GM19239 (cell line): ENCODE results near the gene SDCCAG8.

Source experiments
- DNase-seq: peaks from one replicate; pipeline ENCODE4 v3.0.0; 2011; ENCODE audit warnings: low spot score; ENCODE audit not compliant: insufficient read length
- FAIRE-seq: peaks from 2 replicates; lab custom pipeline; 2011; peaks lifted over from hg19 to GRCh38; lab: Jason Lieb, UNC

Gene SDCCAG8

GRCh38 chr1:243493156-243494129 is 237.6 kb downstream of the SDCCAG8 start:
- DNase-seq (no peak), FAIRE-seq (no peak)

DNA sequence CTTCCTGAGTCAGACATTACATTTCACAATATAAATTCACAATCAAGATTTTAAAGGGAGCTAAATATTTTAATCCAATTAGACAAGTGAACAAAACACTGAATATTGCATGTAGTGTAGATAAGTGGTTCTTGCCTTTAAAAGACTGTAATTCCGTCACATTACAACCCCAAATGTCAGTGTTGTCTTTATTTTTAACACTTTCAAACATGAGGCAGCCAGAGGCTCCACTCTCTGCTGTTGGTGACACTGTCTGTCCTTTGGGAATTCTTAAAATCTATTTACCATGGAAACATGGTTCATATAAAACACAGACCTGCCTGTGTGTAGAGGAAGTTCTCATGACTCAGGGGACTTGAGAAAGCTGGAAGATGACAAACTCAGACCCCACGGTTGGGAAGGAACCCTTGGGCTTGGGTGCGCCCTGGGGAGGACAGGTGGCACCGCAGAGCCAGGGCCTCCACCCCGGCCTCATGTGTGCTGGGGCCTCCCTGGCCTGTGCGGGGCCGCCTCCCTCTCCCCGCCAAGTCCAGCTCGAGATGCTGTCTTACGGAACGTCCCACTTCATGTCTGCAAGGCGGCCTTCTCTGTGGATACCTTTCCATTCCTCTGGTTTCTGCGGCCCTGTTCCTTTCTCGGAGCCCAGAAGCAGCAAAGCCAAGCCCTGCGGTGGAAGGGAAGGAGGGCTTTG is 239.0 kb downstream of the SDCCAG8 start:
- FAIRE-seq = no peak
- DNase-seq = no peak

DNA sequence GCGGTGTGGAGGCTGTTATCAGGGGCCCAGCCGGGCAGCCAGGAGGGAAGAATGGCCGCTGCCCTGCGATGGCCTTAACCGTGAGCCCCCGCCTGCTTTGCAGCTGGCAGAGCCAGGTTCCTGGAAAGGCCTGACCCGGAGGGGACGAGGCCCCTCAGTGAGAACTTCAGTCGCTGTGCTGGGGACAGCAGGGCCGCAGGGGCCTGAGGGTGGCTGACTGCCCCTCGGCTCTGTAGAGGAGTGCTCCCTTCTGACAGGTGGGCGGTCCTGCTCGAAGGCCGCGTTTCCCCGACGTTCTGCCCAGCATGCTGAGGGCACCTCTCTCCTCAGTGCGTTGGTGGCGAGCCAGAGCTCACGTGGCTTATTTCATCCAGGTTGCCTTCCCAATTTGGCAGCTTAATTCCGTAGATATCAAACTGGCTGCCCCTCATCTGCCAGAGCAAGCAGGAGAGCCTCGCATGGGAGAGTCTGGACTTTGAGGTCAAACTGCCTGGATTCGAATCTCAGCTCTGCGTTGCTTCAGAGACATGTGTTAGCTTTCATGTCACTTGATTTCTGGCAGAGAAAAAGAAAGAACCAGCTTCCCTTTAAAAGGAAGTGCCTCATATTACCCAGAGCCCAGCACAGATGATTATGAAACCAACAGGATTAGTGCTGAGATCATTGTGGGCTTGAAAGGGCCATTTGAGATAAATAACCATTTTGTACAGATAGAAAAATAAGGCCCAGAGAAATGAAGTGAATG is 239.8 kb downstream of the SDCCAG8 start:
- DNase-seq (no peak), FAIRE-seq (no peak)

- no peak for FAIRE-seq
- no peak for DNase-seq
Observed at GRCh38 chr1:243496187-243496646, 240.4 kb downstream of the SDCCAG8 start.

DNA sequence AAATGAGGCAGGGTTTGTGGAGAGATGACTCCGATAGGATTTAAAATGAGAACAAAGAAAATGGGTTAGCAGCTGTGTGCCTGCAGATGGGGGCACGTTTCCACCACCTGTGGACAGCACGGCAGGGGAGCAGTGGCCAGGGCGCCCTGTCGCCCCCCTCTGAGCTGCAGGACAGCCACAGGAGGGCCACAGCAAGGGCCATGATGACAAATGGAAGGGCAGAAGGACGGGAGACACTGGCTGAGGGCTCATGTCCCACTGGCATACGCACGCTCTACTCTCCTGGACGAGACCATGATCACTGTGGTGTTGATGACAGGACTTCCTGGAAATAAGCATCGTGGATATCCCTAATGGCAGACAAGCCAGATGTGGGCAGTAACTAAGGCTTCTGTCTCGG is 241.0 kb downstream of the SDCCAG8 start:
- FAIRE-seq (no peak), DNase-seq (no peak)

- FAIRE-seq (no peak), DNase-seq (no peak)
Observed at GRCh38 chr1:243497939-243498681, 242.3 kb downstream of the SDCCAG8 start.

- FAIRE-seq = no peak
- DNase-seq = no peak
Observed at GRCh38 chr1:243499248-243499647, 243.4 kb downstream of the SDCCAG8 start.

DNA sequence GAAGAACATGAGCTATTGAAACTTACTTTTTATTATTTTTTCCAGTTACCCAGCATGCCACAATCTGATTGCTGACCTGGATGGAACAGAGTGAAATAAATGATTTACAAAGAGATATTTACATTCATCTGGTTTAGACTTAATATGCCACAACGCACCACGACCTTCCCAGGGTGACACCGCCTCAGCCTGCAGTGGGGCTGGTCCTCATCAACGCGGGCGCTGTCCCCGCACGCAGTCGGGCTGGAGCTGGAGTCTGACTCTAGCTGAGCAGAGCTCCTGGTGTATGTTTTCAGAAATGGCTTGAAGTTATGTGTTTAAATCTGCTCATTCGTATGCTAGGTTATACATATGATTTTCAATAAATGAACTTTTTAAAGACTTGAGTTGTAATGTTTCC is 243.9 kb downstream of the SDCCAG8 start:
- DNase-seq (no peak), FAIRE-seq (no peak)

DNA sequence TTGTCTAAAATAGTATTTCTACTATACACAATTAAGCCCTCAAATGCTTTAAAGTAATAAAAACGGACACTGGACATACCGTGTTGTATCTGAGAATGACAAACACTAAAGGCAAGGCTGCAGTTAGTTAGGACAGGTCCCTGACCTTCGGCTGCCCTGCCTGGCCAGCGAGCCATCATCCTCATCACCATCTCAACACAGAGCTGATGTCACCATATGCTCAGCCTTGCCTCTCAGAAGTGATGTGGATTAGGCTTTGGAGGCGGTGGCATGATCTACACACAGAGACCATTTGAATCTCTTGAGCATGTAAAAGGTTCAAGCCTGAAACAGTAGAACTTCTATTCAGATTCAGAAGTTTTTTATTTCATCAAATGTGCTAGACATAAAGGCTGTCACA is 244.7 kb downstream of the SDCCAG8 start:
- FAIRE-seq = no peak
- no peak for DNase-seq

DNA sequence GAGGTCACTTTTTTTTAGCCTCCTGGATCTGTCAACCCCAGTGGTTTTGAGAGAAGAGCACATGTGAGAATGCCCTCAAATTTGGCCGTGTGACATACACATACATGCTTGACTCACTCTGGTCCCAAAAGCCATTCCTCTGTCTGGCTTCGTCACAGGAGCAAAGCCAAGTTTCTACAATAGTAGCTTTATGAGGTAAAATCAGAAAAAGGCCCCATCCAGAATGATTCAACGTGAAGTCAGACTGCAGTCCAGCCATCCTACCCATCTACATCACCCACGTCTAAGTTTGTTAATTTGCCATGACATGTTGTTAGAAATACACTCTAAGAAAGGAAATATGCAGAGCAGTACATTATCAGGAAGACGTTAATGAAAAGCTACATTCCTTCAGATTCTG is 245.2 kb downstream of the SDCCAG8 start:
- DNase-seq (no peak), FAIRE-seq (no peak)

DNA sequence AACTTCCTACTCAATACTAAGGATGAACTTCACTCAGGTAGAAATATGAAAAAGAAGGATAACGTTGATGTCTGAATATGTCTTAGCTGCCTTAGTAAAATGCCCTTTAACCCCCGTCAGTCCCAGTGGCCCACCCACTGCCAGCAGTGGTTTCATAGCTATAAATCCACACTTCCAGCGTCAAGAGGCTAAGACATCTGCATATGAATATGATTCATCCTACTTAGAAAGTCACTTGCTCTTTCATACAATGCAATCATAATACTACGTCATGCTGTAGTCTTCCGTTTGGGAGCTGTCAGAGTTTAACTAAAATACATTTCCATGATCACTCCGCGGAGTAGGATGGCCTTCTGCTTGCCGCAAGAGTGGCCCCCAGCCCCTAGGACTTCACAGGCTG is 247.3 kb downstream of the SDCCAG8 start:
- FAIRE-seq = no peak
- no peak for DNase-seq

- DNase-seq (no peak), FAIRE-seq (peak; percentile 57)
Observed at GRCh38 chr1:243505986-243506689, 250.3 kb downstream of the SDCCAG8 start.

GRCh38 chr1:243507001-243507671 is 251.3 kb downstream of the SDCCAG8 start:
- no peak for FAIRE-seq
- no peak for DNase-seq

DNA sequence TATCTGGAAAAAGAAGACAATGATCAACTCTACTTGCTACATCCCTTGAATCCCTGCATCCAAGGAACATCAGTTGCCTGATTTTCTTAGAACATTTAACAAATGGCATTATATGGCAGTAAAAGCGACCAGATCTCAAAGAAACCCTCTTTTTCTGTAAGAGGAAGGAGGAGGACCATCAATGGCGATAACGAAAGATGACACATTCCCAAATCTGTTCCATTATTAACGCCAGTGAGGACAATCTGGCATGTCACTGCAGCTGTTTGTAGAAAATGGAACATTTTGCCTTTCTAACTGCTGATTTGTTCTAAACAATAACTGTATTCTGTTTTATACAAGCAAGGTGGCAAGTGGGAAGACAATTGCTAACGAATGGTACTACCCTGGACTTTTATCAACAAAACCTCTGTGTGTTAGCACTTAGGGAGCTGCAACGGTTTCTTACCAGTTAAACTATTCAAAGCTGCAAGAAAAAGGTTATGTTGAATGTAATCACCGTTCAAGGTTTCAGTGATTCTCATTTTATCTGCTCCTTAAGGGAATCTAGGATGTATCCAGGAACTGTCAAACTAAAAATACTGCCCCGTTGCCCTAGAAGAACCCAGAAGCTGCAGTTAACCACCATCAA is 251.9 kb downstream of the SDCCAG8 start:
- peak; percentile 35 for FAIRE-seq
- no peak for DNase-seq

DNA sequence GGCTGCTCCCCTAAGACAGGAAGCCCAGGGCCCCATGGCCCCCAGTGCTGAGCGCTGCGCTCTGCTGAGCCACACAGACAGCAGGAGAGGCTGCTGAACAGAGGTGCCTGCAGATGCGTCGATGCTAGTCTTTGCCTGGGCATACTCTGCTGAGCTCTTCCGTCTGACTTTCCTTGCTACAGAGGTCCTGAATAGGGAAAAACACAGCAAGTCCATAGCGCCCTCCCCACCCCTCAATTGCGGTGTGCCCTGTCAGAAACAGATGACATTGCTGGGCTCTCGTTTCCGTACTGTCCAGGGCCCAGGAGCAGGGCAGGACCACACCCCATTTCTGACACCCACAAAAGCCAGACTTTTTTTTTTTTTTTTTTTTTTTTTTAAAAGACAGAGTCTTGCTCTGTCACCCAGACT is 252.5 kb downstream of the SDCCAG8 start:
- no peak for DNase-seq
- FAIRE-seq = peak; percentile 66

GRCh38 chr1:243508943-243509342 is 253.1 kb downstream of the SDCCAG8 start:
- DNase-seq = no peak
- no peak for FAIRE-seq

DNA sequence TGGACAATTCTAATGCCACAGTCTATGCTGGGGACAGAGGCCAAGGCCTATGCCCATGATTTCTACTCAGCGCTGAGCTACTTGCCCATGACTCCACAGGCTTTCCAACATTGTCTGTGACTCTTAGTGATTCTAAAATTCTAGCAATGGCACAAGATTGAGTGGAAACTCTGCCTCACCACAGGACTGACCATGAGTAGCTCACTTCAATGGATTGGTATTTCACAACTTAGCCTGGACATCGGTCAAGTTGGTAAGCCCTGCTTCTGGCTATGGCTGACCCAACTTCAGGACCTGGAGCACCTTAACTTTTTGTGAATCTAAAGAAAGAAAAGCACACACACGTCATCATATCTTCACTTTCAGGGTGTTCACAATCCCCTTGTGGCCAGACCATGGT is 255.1 kb downstream of the SDCCAG8 start:
- DNase-seq (no peak), FAIRE-seq (no peak)

DNA sequence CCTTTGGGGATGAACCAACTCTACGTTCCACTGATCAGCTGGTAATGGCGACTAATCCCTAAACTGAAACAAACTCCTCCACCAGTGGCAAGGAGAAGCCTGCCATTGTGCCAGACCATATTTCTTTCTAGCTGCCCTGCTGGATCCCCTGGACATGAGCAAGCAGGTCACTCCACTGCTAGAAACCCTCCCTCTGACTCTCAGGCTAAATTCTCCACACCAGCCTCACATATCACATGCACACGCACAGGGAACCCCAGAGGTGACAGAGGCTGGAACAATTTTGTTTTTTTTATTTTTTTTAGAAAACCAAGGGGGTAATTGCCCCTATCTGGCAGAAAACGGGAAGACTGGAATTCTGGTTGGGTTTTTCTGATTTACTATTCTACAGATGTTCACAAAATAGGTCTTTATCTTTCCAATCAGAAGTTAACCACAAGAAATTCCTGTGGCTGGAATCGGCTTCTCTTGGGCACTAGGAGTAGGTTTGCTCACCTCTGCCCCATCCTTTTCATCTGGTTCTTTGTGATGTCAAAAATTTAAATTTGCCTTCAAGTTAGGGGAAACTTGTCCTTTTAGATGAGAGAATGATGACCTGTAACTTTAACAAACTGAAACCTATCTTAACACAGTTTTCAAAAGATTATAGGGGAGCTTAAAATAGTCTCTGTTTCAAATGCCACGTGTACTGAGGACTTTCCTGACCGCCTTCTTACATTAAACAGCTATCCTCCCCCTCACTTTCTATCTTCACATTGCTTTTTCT is 258.1 kb downstream of the SDCCAG8 start:
- DNase-seq = no peak
- peak; percentile 63 for FAIRE-seq
